Measurements from ENCODE around the gene LRRC27.

The LRRC27 gene

GRCh38 chr10:132410779-132411532 is 79.0 kb downstream of the LRRC27 start:
- Histone ChIP-seq H3K9ac (ENCODE audit: low read length) (no peak overlapping the region), H3K9me3 (ENCODE audit: low read length) (no peaks in the 10 kb centered on the region), H3K27ac (ENCODE audit: low read depth, low read length) (peak overlapping the region; percentile 39), H3K27me3 (ENCODE audit: control insufficient read depth in 1 of 2, insufficient read depth in 2 of 2, low read length in 2 of 2) (no peaks in the 10 kb centered on the region), H3K4me3 (ENCODE audit: low read depth in 1 of 2, low read length in 2 of 2) (peak overlapping the region in 1 of 2 donors; percentile 27), H3K36me3 (ENCODE audit: insufficient read depth, low read length) (peaks cover 6% of the 10 kb centered on the region), H3K4me1 (ENCODE audit: insufficient read depth, low read length) (peaks cover 78% of the 10 kb centered on the region)

- Histone ChIP-seq H3K4me3 (ENCODE audit: low read depth in 1 of 2, low read length in 2 of 2) (peak overlapping the region in 1 of 2 donors; percentile 27), H3K9me3 (ENCODE audit: low read length) (no peaks in the 10 kb centered on the region), H3K4me1 (ENCODE audit: insufficient read depth, low read length) (peaks cover 78% of the 10 kb centered on the region), H3K27me3 (ENCODE audit: control insufficient read depth in 1 of 2, insufficient read depth in 2 of 2, low read length in 2 of 2) (no peaks in the 10 kb centered on the region), H3K36me3 (ENCODE audit: insufficient read depth, low read length) (peaks cover 5% of the 10 kb centered on the region), H3K27ac (ENCODE audit: low read depth, low read length) (peak overlapping the region; percentile 39), H3K9ac (ENCODE audit: low read length) (no peak overlapping the region)
Measured at GRCh38 chr10:132411561-132412253, 79.7 kb downstream of the LRRC27 start.

GRCh38 chr10:132412316-132413192 is 80.6 kb downstream of the LRRC27 start:
- Histone ChIP-seq H3K4me1 (ENCODE audit: insufficient read depth, low read length) (peaks cover 70% of the 10 kb centered on the region), H3K9ac (ENCODE audit: low read length) (no peak overlapping the region), H3K27ac (ENCODE audit: low read depth, low read length) (peak overlapping the region; percentile 39), H3K9me3 (ENCODE audit: low read length) (no peaks in the 10 kb centered on the region), H3K36me3 (ENCODE audit: insufficient read depth, low read length) (peaks cover 5% of the 10 kb centered on the region), H3K27me3 (ENCODE audit: control insufficient read depth in 1 of 2, insufficient read depth in 2 of 2, low read length in 2 of 2) (no peaks in the 10 kb centered on the region), H3K4me3 (ENCODE audit: low read depth in 1 of 2, low read length in 2 of 2) (peak overlapping the region in 1 of 2 donors; percentile 27)

GRCh38 chr10:132413226-132414205 is 81.5 kb downstream of the LRRC27 start:
- Histone ChIP-seq H3K9me3 (ENCODE audit: low read length) (no peaks in the 10 kb centered on the region), H3K27me3 (ENCODE audit: control insufficient read depth in 1 of 2, insufficient read depth in 2 of 2, low read length in 2 of 2) (no peaks in the 10 kb centered on the region), H3K9ac (ENCODE audit: low read length) (no peak overlapping the region), H3K4me3 (ENCODE audit: low read depth in 1 of 2, low read length in 2 of 2) (no peak overlapping the region), H3K27ac (ENCODE audit: low read depth, low read length) (peak overlapping the region; percentile 45), H3K36me3 (ENCODE audit: insufficient read depth, low read length) (peaks cover 5% of the 10 kb centered on the region), H3K4me1 (ENCODE audit: insufficient read depth, low read length) (peaks cover 68% of the 10 kb centered on the region)

- H3K9ac ChIP-seq (ENCODE audit: low read length): peak overlapping the region; percentile 15
- H3K36me3 ChIP-seq (ENCODE audit: insufficient read depth, low read length): peaks cover 5% of the 10 kb centered on the region
- H3K4me3 ChIP-seq (ENCODE audit: low read depth in 1 of 2, low read length in 2 of 2): no peak overlapping the region
- H3K9me3 ChIP-seq (ENCODE audit: low read length): no peaks in the 10 kb centered on the region
- H3K4me1 ChIP-seq (ENCODE audit: insufficient read depth, low read length): peaks cover 67% of the 10 kb centered on the region
- H3K27ac ChIP-seq (ENCODE audit: low read depth, low read length): peak overlapping the region; percentile 57
- no peaks in the 10 kb centered on the region for H3K27me3 ChIP-seq (ENCODE audit: control insufficient read depth in 1 of 2, insufficient read depth in 2 of 2, low read length in 2 of 2)
Measured at GRCh38 chr10:132414402-132415016, 82.5 kb downstream of the LRRC27 start.

GRCh38 chr10:132415255-132415654 is 83.3 kb downstream of the LRRC27 start:
- Histone ChIP-seq H3K4me1 (ENCODE audit: insufficient read depth, low read length) (peaks cover 74% of the 10 kb centered on the region), H3K9ac (ENCODE audit: low read length) (peak overlapping the region; percentile 31), H3K36me3 (ENCODE audit: insufficient read depth, low read length) (peaks cover 5% of the 10 kb centered on the region), H3K27ac (ENCODE audit: low read depth, low read length) (peak overlapping the region; percentile 57), H3K9me3 (ENCODE audit: low read length) (no peaks in the 10 kb centered on the region), H3K27me3 (ENCODE audit: control insufficient read depth in 1 of 2, insufficient read depth in 2 of 2, low read length in 2 of 2) (no peaks in the 10 kb centered on the region), H3K4me3 (ENCODE audit: low read depth in 1 of 2, low read length in 2 of 2) (no peak overlapping the region)

GRCh38 chr10:132415956-132416355 is 84.0 kb downstream of the LRRC27 start:
- Histone ChIP-seq H3K27me3 (ENCODE audit: control insufficient read depth in 1 of 2, insufficient read depth in 2 of 2, low read length in 2 of 2) (no peaks in the 10 kb centered on the region), H3K36me3 (ENCODE audit: insufficient read depth, low read length) (peaks cover 5% of the 10 kb centered on the region), H3K27ac (ENCODE audit: low read depth, low read length) (no peak overlapping the region), H3K9ac (ENCODE audit: low read length) (no peak overlapping the region), H3K9me3 (ENCODE audit: low read length) (no peaks in the 10 kb centered on the region), H3K4me3 (ENCODE audit: low read depth in 1 of 2, low read length in 2 of 2) (no peak overlapping the region), H3K4me1 (ENCODE audit: insufficient read depth, low read length) (peaks cover 76% of the 10 kb centered on the region)

GRCh38 chr10:132416566-132417256 is 84.7 kb downstream of the LRRC27 start:
- Histone ChIP-seq H3K36me3 (ENCODE audit: insufficient read depth, low read length) (peaks cover 5% of the 10 kb centered on the region), H3K4me1 (ENCODE audit: insufficient read depth, low read length) (peaks cover 73% of the 10 kb centered on the region), H3K4me3 (ENCODE audit: low read depth in 1 of 2, low read length in 2 of 2) (no peak overlapping the region), H3K9ac (ENCODE audit: low read length) (no peak overlapping the region), H3K27ac (ENCODE audit: low read depth, low read length) (peak overlapping the region; percentile 3), H3K27me3 (ENCODE audit: control insufficient read depth in 1 of 2, insufficient read depth in 2 of 2, low read length in 2 of 2) (no peaks in the 10 kb centered on the region), H3K9me3 (ENCODE audit: low read length) (no peaks in the 10 kb centered on the region)

- H3K36me3 ChIP-seq (ENCODE audit: insufficient read depth, low read length): peaks cover 5% of the 10 kb centered on the region
- H3K4me1 ChIP-seq (ENCODE audit: insufficient read depth, low read length): peaks cover 73% of the 10 kb centered on the region
- H3K27ac ChIP-seq (ENCODE audit: low read depth, low read length): peak overlapping the region; percentile 3
- H3K9ac ChIP-seq (ENCODE audit: low read length): no peak overlapping the region
- no peaks in the 10 kb centered on the region for H3K27me3 ChIP-seq (ENCODE audit: control insufficient read depth in 1 of 2, insufficient read depth in 2 of 2, low read length in 2 of 2)
- no peaks in the 10 kb centered on the region for H3K9me3 ChIP-seq (ENCODE audit: low read length)
- H3K4me3 ChIP-seq (ENCODE audit: low read depth in 1 of 2, low read length in 2 of 2): no peak overlapping the region
Measured at GRCh38 chr10:132417257-132417910, 85.4 kb downstream of the LRRC27 start.

All from muscle layer of colon (tissue), 2 donors.